HFF-Myc (cell line): ENCODE data around the gene POLR2B.
"Not testable (repeated sequence)": the region's sequence is repeated elsewhere in the genome, so short reads cannot be mapped to it uniquely, and the experiment has no call there.

Experiments used
- DNase-seq: peaks from one replicate; pipeline ENCODE4 v3.0.0-alpha.2; 2011; ENCODE audit warnings: low read depth; ENCODE audit errors: extremely low read depth
- H3K4me3 ChIP-seq: replicated peaks from 2 replicates; pipeline ENCODE4 v1.5.1; 2011; ENCODE audit warnings: low read depth, mild to moderate bottlenecking, control low read depth, low read length
- TF ChIP-seq, protein P1 (sequence below): IDR thresholded peaks from 2 replicates; pipeline ENCODE4 v1.5.1; 2012; ENCODE audit warnings: mild to moderate bottlenecking, low read depth, low read length, control low read depth; ENCODE audit errors: missing control alignments

POLR2B gene

DNA sequence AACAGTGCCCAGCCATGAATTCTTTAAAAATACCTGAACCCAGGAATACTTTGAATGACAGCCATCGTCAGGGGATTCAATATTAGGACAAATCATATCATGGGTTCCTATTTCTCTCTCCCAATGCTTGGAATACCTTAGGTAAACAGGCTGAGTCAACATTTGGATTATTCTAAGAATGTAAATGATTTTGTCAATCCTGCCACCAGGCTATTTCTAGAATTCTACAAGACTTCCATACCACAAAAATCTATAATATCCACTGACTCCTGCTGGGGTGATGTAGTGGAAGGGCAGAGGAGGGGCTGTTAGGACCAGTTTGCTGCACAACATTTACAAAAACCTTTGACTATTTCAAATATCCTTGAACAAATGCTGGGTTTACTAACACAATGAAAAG, 66.3 kb downstream of the POLR2B start:
- DNase-seq, result no peak
- no peak overlapping the region for H3K4me3 ChIP-seq
- TF ChIP-seq, protein P1, sequence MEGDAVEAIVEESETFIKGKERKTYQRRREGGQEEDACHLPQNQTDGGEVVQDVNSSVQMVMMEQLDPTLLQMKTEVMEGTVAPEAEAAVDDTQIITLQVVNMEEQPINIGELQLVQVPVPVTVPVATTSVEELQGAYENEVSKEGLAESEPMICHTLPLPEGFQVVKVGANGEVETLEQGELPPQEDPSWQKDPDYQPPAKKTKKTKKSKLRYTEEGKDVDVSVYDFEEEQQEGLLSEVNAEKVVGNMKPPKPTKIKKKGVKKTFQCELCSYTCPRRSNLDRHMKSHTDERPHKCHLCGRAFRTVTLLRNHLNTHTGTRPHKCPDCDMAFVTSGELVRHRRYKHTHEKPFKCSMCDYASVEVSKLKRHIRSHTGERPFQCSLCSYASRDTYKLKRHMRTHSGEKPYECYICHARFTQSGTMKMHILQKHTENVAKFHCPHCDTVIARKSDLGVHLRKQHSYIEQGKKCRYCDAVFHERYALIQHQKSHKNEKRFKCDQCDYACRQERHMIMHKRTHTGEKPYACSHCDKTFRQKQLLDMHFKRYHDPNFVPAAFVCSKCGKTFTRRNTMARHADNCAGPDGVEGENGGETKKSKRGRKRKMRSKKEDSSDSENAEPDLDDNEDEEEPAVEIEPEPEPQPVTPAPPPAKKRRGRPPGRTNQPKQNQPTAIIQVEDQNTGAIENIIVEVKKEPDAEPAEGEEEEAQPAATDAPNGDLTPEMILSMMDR, result no peak

DNA sequence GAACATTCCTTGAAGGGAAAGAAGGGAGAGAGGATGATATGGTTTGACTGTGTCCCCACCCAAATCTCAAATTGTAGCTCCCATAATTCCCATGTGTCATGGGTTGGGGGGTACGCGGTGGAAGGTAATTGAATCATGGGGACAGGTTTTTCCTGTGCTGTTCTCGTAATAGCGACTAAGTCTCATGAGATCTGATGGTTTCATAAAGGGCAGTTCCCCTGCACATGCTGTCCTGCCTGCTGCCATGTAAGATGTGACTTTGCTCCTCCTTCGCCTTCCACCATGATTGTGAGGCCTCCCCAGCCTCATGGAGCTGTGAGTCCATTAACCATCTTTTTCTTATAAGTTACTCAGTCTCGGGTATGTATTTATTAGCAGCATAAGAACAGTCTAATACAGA, 68.3 kb downstream of the POLR2B start:
- DNase-seq, H3K4me3 ChIP-seq: not testable (repeated sequence)

DNA sequence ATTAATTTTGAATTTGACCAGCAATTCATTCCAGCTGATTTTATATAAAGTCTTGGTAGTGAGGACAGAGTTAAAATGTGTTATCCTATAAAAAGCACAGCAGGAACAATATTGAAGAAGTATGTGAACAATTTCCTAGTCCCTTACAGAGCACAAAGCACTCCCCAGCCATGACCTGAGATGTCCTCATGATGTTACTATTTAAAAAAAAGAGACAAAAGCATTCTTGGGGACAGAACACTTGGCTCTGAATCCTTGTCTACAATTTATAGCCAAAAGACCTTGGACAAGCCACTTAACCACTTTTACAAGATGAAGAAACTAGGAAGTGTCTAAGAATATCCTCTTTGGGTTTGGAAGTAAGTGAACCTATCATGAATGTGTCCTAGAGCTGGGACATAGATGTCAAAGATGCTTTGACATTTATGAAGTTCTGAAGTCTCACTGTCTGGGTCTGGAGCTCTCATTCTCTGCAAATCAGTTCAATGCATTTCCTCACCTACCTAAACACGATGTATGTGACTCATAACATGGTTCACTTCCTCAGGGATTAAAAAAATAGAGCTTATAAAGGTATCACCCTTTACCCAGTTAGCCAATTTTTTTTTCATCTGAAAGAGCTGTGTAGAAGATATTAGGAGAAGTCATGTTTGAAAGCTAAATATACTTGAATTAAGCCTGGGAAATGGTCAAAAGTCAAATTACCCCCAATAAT, 70.1 kb downstream of the POLR2B start:
- no peak for DNase-seq
- no peak overlapping the region for H3K4me3 ChIP-seq
- TF ChIP-seq, protein P1, result no peak

DNA sequence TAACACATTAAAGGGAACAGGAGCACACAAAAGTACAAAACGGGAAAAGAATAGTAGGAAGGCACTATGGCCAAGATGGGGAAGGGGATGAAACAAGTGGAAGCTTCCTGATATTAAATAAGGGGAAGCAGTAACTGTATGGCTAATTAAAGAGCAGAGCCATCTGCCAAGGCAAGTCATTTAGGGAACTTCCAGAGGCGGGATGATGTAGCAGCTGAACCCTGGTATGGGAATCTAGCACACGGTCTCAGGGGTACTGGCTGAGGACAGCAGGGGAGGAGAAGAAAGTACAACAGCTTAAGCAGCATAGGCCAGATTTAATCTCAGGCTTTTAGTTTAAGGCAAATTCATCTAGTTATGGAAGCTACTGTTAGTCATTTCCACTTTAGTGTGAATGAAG, 72.4 kb downstream of the POLR2B start:
- TF ChIP-seq, protein P1, result no peak
- DNase-seq, result no peak
- no peak overlapping the region for H3K4me3 ChIP-seq

DNA sequence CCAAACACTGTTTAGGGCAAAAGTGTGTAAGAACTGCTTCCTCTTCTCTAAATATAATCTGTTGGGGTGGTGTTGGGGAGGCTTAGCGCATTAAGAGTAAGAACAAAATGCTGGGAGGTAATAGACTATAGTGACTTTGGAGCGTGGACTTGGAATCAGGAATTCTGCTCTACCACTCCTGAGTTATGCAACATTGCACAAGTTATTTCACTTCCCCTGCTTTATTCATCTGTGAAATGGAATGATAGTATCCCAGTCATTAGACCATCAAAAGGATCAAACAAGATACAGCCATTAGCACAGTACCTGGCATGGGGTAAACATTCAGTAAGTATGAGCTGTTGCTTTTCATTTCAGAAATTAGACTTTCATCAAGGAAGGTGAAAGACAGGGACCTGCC, 72.8 kb downstream of the POLR2B start:
- TF ChIP-seq, protein P1, result no peak
- no peak overlapping the region for H3K4me3 ChIP-seq
- DNase-seq, result no peak

DNA sequence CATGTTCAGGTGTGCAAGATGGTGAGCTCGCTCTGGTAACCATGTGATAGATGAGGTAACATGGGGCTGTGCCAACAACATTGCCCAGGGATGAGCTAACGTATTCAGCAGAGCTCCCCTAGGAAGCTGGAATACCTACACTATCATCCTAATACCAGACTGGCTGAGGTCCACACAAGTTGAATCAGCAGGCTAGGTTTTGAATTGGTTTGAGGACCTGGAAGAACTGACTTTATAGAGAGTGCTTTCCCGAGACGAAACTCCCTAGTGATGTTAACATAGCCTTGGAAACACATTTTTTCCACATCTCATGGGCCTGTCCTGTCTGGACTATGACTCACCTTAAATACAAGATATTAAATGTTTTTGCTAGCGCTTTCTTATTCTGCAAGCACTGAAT, 74.8 kb downstream of the POLR2B start:
- H3K4me3 ChIP-seq, result no peak overlapping the region
- no peak for DNase-seq
- TF ChIP-seq, protein P1, result no peak

DNA sequence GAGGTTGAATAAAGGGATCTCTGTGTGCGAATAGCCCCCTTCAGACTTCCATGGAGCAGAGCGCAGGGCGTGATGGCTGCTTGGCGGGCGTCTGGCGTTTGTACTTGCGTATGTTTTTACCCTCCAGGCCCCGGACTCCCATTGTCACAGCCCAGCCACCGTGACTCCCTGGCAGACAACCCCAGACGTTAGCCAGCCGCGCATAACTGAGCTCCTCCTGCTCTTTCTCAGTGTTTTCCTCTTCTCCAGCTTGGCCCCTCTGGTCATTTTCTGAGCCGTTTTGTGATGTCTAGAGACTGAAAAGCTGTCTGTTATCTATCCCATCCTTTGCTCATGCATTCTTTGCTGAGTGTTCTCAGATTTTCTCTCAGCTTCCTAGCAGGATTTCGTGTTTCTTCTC, 77.2 kb downstream of the POLR2B start:
- no peak for DNase-seq
- no peak overlapping the region for H3K4me3 ChIP-seq
- TF ChIP-seq, protein P1, result no peak
